Fibroblast of lung (primary cell): ENCODE data around the gene MAP3K1. TPM values are rescaled to one million over a fixed set of nuclear protein-coding genes. Genes with fewer than 3 reads are reported as not detected.
A peak's percentile ranks its signal among the peaks of the same experiment; 100 is the strongest.

ENCODE experiments used
- DNase-seq, 2 donors: peaks; one replicate each; pipeline versions ENCODE4 v3.0.0 to v3.0.0-alpha.2; 2010; ENCODE audit warnings: low read depth in 2 of 2
- H2AFZ ChIP-seq: 2 replicates; pipeline ENCODE4 v1.5.1; 2012; ENCODE audit warnings: low read length, control low read depth, inconsistent platforms
- H3K27ac ChIP-seq: 2 replicates; pipeline ENCODE4 v1.5.1; 2011; ENCODE audit warnings: low read length, control low read depth; ENCODE audit not compliant: insufficient read depth
- H3K27me3 ChIP-seq: 2 replicates; pipeline ENCODE4 v1.5.1; 2011; ENCODE audit warnings: mild to moderate bottlenecking, low read length; ENCODE audit not compliant: control insufficient read depth, insufficient read depth
- H3K36me3 ChIP-seq: 2 replicates; pipeline ENCODE4 v1.5.1; 2011; ENCODE audit warnings: low read length; ENCODE audit not compliant: control insufficient read depth, insufficient read depth
- H3K4me1 ChIP-seq: 2 replicates; pipeline ENCODE4 v1.5.1; 2011; ENCODE audit warnings: low read length; ENCODE audit not compliant: control insufficient read depth, insufficient read depth; ENCODE audit errors: extremely low read depth
- H3K4me2 ChIP-seq: 2 replicates; pipeline ENCODE4 v1.5.1; 2011; ENCODE audit warnings: low read length, control low read depth; ENCODE audit not compliant: insufficient read depth; ENCODE audit errors: extremely low read depth
- H3K4me3 ChIP-seq, 4 experiments: fragments of 200-600 bp in 1 of 4; sonication (generic) in 1 of 4; replicated peaks in 1 of 4; 2 replicates each; pipeline ENCODE4 v1.5.1; 2011 to 2016; ENCODE audit warnings: low read length in 4 of 4, low read depth in 3 of 4, mild to moderate bottlenecking in 3 of 4, control low read depth in 2 of 4, inconsistent platforms in 1 of 4, mixed read lengths in 1 of 4; ENCODE audit not compliant: insufficient read depth in 1 of 4; ENCODE audit errors: control extremely low read depth in 1 of 4
- H3K79me2 ChIP-seq: 2 replicates; pipeline ENCODE4 v1.5.1; 2012; ENCODE audit warnings: mild to moderate bottlenecking, low read length, inconsistent platforms; ENCODE audit not compliant: control insufficient read depth, insufficient read depth
- H3K9ac ChIP-seq: 2 replicates; pipeline ENCODE4 v1.5.1; 2011; ENCODE audit warnings: mild to moderate bottlenecking, low read length, control low read depth; ENCODE audit not compliant: insufficient read depth
- H3K9me3 ChIP-seq: 2 replicates; pipeline ENCODE4 v1.5.1; 2012; ENCODE audit warnings: low read depth, low read length; ENCODE audit not compliant: control insufficient read depth, insufficient read depth
- H4K20me1 ChIP-seq: 2 replicates; pipeline ENCODE4 v1.5.1; 2011; ENCODE audit warnings: low read length; ENCODE audit not compliant: control insufficient read depth, insufficient read depth; ENCODE audit errors: extremely low read depth
- EZH2 ChIP-seq: IDR thresholded peaks from 2 replicates; pipeline ENCODE4 v1.5.1; 2012; ENCODE audit warnings: low read length, control low read depth, mild to moderate bottlenecking; ENCODE audit errors: missing control alignments
- polyA plus RNA-seq, 2 donors: library from polyadenylated mRNA; depleted of rRNA in 1 of 2; stranded (reverse) in 1 of 2; unstranded in 1 of 2; fragments of >200 nt; gene quantifications; 2 replicates each; pipeline ENCODE4 v1.2.1, GENCODE V29; 2011 to 2012; ENCODE audit warnings: missing spikeins in 1 of 2
- total RNA-seq: library from RNA; depleted of rRNA; stranded (reverse); fragments of >200 nt; gene quantifications from 2 replicates; pipeline ENCODE4 v1.2.1, GENCODE V29; 2014
- TF ChIP-seq, protein P1 (sequence below), 2 donors: IDR thresholded peaks in 1 of 2; conservative IDR thresholded peaks in 1 of 2; 1 replicate in 1 of 2; 2 replicates in 1 of 2; pipeline ENCODE4 v1.5.1; 2011 to 2012; ENCODE audit warnings: low read length in 2 of 2, control low read depth in 1 of 2, inconsistent platforms in 1 of 2, low read depth in 1 of 2, mild to moderate bottlenecking in 1 of 2

Gene MAP3K1
- total and polyA plus RNA-seq, 2 donors (not counting 1 experiment from before 2014, with no cell fraction given): 5.3 to 6.8 TPM

- no peaks in the 10 kb centered on the region for H3K79me2 ChIP-seq
- H3K4me1 ChIP-seq: no peaks in the 10 kb centered on the region
- peak within 1 kb of the TSS; percentile 99 for H2AFZ ChIP-seq
- DNase-seq: peak; percentile 95 to 97
- no peaks in the 10 kb centered on the region for H4K20me1 ChIP-seq
- H3K27ac ChIP-seq: peak within 1 kb of the TSS; percentile 93
- TF ChIP-seq EZH2: no peak
- TF ChIP-seq, protein P1, sequence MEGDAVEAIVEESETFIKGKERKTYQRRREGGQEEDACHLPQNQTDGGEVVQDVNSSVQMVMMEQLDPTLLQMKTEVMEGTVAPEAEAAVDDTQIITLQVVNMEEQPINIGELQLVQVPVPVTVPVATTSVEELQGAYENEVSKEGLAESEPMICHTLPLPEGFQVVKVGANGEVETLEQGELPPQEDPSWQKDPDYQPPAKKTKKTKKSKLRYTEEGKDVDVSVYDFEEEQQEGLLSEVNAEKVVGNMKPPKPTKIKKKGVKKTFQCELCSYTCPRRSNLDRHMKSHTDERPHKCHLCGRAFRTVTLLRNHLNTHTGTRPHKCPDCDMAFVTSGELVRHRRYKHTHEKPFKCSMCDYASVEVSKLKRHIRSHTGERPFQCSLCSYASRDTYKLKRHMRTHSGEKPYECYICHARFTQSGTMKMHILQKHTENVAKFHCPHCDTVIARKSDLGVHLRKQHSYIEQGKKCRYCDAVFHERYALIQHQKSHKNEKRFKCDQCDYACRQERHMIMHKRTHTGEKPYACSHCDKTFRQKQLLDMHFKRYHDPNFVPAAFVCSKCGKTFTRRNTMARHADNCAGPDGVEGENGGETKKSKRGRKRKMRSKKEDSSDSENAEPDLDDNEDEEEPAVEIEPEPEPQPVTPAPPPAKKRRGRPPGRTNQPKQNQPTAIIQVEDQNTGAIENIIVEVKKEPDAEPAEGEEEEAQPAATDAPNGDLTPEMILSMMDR (conservative IDR thresholded peaks at IDR 0.05 in 1 of 2, IDR thresholded peaks at IDR 0.05 in 1 of 2; ENCODE audit: low read depth in 1 of 2, low read length in 2 of 2): no peak
- H3K4me3 ChIP-seq: peak within 1 kb of the TSS; percentile 65 to 92 (median 79)
- no peaks in the 10 kb centered on the region for H3K27me3 ChIP-seq
- peak within 1 kb of the TSS; percentile 84 for H3K9ac ChIP-seq
- peak within 1 kb of the TSS; percentile 98 for H3K4me2 ChIP-seq
- H3K9me3 ChIP-seq: no peaks in the 10 kb centered on the region
- H3K36me3 ChIP-seq: no peaks in the 10 kb centered on the region
These were observed 94.2 kb downstream of the MAP3K1 start, which contains the start of gene SETD9 for GRCh38 chr5:56909294-56910209. SETD9 (plus strand) TSS chr5:56909596; CDS start chr5:56909646, 50 bp downstream.

GRCh38 chr5:56910210-56910965 lies 95.0 kb downstream of the MAP3K1 start:
- Histone ChIP-seq H3K79me2 (no peaks in the 10 kb centered on the region), H3K27ac (peak overlapping the region; percentile 93), H3K4me2 (peak overlapping the region; percentile 98), H3K4me1 (no peaks in the 10 kb centered on the region), H3K27me3 (no peaks in the 10 kb centered on the region), H3K4me3 (peak overlapping the region; percentile 64 to 92 (median 68)), H4K20me1 (no peaks in the 10 kb centered on the region), H3K9ac (peak overlapping the region; percentile 67), H2AFZ (peak overlapping the region; percentile 92), H3K36me3 (no peaks in the 10 kb centered on the region), H3K9me3 (no peaks in the 10 kb centered on the region)
- TF ChIP-seq EZH2: no peak
- TF ChIP-seq, protein P1 (conservative IDR thresholded peaks at IDR 0.05 in 1 of 2, IDR thresholded peaks at IDR 0.05 in 1 of 2; ENCODE audit: low read depth in 1 of 2, low read length in 2 of 2): no peak
- DNase-seq: peak; percentile 45 to 52

DNA sequence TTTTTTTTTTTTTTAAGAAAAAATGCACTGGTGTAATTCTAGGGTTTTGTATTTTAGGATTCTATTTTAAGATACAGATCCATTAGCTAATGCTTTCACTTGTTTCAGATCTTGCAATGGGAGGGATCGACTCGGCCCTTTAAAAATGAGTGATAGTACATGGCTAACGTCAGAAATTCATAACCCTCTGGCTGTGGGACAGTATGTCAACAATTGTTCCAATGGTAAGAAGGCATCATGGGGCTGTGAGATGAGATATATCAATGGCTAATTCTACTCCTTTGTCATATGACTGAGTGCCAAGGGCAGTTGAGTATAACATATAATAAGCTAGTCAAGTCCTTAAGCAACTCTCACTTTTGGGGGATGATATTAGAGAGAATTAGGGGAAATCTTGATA lies 98.4 kb downstream of the MAP3K1 start:
- H3K9ac ChIP-seq: no peak overlapping the region
- H2AFZ ChIP-seq: no peak overlapping the region
- no peaks in the 10 kb centered on the region for H3K27me3 ChIP-seq
- TF ChIP-seq EZH2: no peak
- TF ChIP-seq, protein P1 (conservative IDR thresholded peaks at IDR 0.05 in 1 of 2, IDR thresholded peaks at IDR 0.05 in 1 of 2; ENCODE audit: low read depth in 1 of 2, low read length in 2 of 2): no peak
- no peaks in the 10 kb centered on the region for H3K79me2 ChIP-seq
- H3K36me3 ChIP-seq: no peaks in the 10 kb centered on the region
- H3K27ac ChIP-seq: no peak overlapping the region
- no peaks in the 10 kb centered on the region for H4K20me1 ChIP-seq
- no peak overlapping the region for H3K4me3 ChIP-seq
- no peak for DNase-seq
- no peaks in the 10 kb centered on the region for H3K9me3 ChIP-seq
- H3K4me2 ChIP-seq: no peak overlapping the region
- H3K4me1 ChIP-seq: no peaks in the 10 kb centered on the region
